Skin epidermis (tissue), 12 donors: ENCODE data around the gene OR2L5.

Experiments used
- H3K27ac ChIP-seq, 21 experiments: fragments of 200-600 bp; sonication (generic) in 11 of 21; one replicate each; pipeline ENCODE4 v1.5.0; 2020; ENCODE audit warnings: mild to moderate bottlenecking in 3 of 21, inconsistent platforms in 2 of 21, moderate library complexity in 2 of 21
- H3K4me3 ChIP-seq, 7 experiments: fragments of 200-600 bp; sonication (generic) in 2 of 7; one replicate each; pipeline ENCODE4 v1.5.0; 2020; ENCODE audit warnings: inconsistent platforms in 2 of 7, mild to moderate bottlenecking in 2 of 7, moderate library complexity in 1 of 7

Gene OR2L5, protein sequence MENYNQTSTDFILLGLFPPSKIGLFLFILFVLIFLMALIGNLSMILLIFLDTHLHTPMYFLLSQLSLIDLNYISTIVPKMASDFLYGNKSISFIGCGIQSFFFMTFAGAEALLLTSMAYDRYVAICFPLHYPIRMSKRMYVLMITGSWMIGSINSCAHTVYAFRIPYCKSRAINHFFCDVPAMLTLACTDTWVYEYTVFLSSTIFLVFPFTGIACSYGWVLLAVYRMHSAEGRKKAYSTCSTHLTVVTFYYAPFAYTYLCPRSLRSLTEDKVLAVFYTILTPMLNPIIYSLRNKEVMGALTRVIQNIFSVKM

GRCh38 chr1:248013229-248013710 lies at the start of gene OR2L5:
OR2L5 (plus strand) TSS chr1:248013660; CDS start chr1:248021948, 8,288 bp downstream.
- Histone ChIP-seq H3K27ac (no peak within 1 kb of the TSS), H3K4me3 (no peak within 1 kb of the TSS)

- H3K4me3 ChIP-seq = no peak within 1 kb of the TSS
- peak within 1 kb of the TSS in 1 of 21 experiments; percentile 33 for H3K27ac ChIP-seq
Observed at GRCh38 chr1:247964933-247965332, 48.5 kb upstream of the OR2L5 start, which contains the start of gene OR2AK2. OR2AK2 (plus strand) TSS chr1:247965233; CDS start chr1:247965377, 144 bp downstream.

DNA sequence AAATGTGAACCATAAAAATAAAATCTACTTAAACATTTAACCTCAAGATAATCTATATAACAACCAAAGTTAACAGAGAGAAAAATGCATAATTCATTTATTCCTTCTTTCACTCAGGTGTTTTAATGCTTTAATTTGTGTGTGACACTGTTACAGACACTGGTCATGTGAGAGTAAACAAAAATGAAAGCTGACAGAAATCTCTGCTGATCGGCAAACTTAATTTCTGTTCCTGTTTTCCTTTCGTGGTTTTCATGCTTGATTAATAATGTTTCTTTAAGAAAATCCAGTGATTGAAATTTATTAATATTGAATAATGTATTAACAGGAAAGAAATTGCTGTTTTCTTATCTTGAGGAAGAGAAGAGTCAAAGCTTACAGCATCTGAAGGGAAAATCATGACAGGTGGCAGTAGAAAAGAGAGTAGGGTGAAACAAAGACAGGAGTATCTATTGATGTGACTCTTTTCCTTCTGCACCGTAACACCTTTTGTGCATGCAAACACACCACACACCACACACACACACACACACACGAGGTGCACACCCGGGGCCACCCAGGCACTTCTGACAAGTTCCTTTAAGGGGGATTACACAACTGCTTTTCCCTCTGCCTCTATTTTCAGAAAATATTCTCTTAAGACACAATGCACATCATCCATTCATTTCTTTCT lies 46.8 kb upstream of the OR2L5 start:
- H3K27ac ChIP-seq = no peak overlapping the region

DNA sequence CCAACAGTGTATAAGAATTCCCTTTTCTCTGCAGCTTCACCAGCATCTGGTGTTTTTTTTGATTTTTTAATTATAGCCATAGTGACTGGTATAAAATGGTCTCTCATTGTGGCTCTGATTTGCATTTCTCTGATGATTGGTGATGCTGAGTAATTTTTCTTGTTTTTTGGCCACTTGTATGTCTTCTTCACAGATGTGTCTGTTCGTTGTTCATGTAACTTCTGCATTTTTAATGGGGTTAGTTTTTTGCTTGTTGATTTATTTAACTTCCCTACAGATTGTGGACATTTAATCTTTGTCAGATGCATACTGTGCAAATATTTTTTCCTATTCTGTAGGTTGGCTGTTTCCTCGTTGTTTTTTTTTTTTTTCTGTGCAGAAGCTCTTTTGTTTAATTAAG lies 20.5 kb upstream of the OR2L5 start:
- no peak overlapping the region for H3K4me3 ChIP-seq
- H3K27ac ChIP-seq = no peak overlapping the region

More for the DNA sequence above, 46.8 kb upstream of the OR2L5 start:
- no peak overlapping the region for H3K4me3 ChIP-seq

GRCh38 chr1:247998811-247999210 lies 14.6 kb upstream of the OR2L5 start:
- Histone ChIP-seq H3K4me3 (no peak overlapping the region), H3K27ac (no peak overlapping the region)

DNA sequence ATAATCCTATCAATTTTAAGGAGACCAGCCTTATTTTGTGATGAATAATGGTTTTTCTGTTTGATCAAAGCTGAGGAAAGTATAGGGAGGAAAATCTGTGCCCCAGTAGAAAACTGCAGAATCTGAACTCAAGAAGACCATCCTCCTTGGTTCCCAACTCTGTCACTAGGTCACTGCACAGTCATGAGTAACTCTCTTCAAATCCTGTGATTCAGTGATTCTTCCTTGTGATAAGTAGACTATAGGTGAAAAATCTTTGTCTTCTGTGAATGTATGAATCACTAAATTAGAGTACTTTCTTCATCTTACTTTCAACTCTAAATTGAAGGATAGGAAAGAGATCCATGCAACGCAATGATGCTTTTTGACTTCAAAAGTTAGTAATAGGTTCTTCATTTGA lies 13.3 kb upstream of the OR2L5 start:
- Histone ChIP-seq H3K27ac (no peak overlapping the region), H3K4me3 (no peak overlapping the region)

DNA sequence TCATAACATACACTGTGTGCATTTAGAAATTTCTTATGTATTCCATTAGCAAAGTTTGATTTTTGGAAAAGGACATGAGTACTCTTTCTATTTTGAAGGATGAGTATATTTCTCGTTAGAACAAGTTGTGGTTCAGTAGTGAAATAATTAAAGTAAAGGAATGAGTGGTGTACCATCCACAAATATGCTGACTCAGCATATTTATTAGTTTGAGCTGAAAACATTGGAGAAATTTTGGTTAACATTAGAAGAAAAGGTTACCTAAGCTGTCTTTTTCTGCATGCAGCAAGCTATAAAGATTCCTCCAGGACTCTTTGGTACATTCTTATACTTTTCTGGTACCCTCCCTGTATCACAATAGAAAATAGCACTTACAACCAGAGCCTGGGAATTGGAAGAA lies 5.7 kb upstream of the OR2L5 start:
- H3K4me3 ChIP-seq = no peak overlapping the region

GRCh38 chr1:248009681-248010080 lies 3.8 kb upstream of the OR2L5 start:
- Histone ChIP-seq H3K4me3 (no peak overlapping the region), H3K27ac (no peak overlapping the region)

More for the DNA sequence above, 5.7 kb upstream of the OR2L5 start:
- no peak overlapping the region for H3K27ac ChIP-seq

GRCh38 chr1:248015803-248016202 lies 2.3 kb downstream of the OR2L5 start:
- H3K4me3 ChIP-seq = no peak overlapping the region
- no peak overlapping the region for H3K27ac ChIP-seq

DNA sequence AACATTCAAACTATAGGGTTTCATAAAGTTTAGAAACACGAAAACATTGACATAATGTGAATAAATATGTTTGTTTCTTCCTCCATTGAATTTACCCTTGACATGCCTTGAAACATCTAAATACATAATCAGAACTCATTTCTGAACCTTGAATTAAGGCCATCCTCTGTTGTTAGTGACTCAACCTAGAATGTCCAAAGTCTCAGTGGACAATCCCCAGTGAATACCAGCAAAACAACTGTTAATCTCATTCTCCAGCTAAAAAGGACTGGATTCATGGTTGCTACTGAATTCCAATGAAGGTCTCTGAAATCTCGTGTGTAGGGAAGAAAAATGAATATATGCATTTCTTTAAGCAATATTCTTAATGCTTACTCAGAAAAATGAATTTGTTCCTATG lies 16.3 kb downstream of the OR2L5 start, which contains the start of gene OR2L2:
Gene OR2L2 (plus strand): TSS at position 301 of the 400 bp plus-strand sequence. CDS start 8,198 bp downstream, outside the sequence.
- Histone ChIP-seq H3K27ac (no peak within 1 kb of the TSS), H3K4me3 (no peak within 1 kb of the TSS)

GRCh38 chr1:248045209-248045608 lies 31.7 kb downstream of the OR2L5 start:
- Histone ChIP-seq H3K4me3 (no peak overlapping the region), H3K27ac (no peak overlapping the region)

DNA sequence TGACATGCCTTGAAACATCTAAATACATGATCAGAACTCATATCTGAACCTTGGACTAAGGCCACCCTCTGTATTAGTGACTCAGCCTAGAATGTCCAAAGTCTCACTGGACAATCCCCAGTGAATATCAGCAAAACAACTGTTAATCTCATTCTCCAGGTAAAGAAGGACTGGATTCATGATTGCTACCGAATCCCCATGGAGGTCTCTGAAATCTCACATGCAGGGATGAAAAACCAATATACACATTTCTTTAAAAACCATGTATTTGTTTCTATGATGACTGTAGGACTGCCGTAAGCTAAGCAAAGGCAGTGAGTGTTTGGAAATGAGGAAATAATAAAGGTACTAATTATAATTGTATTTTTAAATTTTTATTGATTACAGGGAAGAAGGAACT lies 33.1 kb downstream of the OR2L5 start, which contains the start of gene OR2L3:
Gene OR2L3 (plus strand): TSS at position 301 of the 400 bp plus-strand sequence. CDS start 13,846 bp downstream, outside the sequence.
- no peak within 1 kb of the TSS for H3K27ac ChIP-seq
- H3K4me3 ChIP-seq = no peak within 1 kb of the TSS

DNA sequence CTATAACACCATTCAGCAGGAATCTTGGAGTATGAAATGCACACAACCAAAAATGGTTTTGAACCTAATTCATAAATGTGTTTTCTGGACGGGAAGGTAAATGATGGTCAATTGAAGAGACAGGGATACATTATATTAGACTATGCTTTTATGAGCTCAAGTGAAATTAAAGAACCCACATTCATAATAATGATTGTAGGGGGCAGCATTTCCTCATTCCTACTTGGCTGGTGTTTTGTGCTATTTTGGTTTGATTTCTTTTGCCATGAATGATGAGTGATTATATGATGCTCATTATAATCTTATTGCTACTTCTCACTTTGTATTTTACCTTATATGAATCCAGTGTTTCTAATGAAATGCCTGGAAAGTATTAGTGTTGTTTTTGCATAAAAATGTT lies 33.5 kb downstream of the OR2L5 start:
- H3K4me3 ChIP-seq = no peak overlapping the region
- no peak overlapping the region for H3K27ac ChIP-seq

- no peak overlapping the region for H3K27ac ChIP-seq
- H3K4me3 ChIP-seq = no peak overlapping the region
Observed at GRCh38 chr1:248054671-248055070, 41.2 kb downstream of the OR2L5 start.

GRCh38 chr1:248055261-248055660 lies 41.8 kb downstream of the OR2L5 start:
- no peak overlapping the region for H3K4me3 ChIP-seq

GRCh38 chr1:248065071-248065470 lies 51.6 kb downstream of the OR2L5 start:
- no peak overlapping the region for H3K4me3 ChIP-seq
- H3K27ac ChIP-seq = no peak overlapping the region

More at GRCh38 chr1:248055261-248055660, 41.8 kb downstream of the OR2L5 start:
- H3K27ac ChIP-seq = no peak overlapping the region

- Histone ChIP-seq H3K4me3 (no peak overlapping the region), H3K27ac (no peak overlapping the region)
Observed at GRCh38 chr1:248065604-248066003, 52.1 kb downstream of the OR2L5 start.
